ENCODE measurements around the gene OVAAL.

Gene OVAAL

DNA sequence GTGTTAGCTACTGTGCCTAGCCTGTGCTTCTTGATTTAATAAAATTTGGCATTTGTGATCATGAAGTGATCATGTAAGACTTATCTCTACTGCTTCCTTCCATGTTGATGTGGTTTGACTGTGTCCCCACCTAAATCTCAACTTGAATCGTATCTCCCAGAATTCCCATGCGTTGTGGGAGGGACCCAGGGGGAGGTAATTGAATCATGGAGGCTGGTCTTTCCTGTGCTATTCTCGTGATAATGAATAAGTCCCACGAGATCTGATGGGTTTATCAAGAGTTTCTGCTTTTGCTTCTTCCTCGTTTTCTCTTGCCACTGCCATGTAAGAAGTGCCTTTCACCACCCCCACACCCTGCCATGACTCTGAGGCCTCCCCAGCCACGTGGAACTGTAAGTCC, at the start of gene OVAAL:
Gene OVAAL, plus strand, starts transcription at position 301 of the 400 bp plus-strand sequence.
- no peak for DNase-seq (ENCODE audit: low read depth, low spot score)
- TF ChIP-seq, protein P1, sequence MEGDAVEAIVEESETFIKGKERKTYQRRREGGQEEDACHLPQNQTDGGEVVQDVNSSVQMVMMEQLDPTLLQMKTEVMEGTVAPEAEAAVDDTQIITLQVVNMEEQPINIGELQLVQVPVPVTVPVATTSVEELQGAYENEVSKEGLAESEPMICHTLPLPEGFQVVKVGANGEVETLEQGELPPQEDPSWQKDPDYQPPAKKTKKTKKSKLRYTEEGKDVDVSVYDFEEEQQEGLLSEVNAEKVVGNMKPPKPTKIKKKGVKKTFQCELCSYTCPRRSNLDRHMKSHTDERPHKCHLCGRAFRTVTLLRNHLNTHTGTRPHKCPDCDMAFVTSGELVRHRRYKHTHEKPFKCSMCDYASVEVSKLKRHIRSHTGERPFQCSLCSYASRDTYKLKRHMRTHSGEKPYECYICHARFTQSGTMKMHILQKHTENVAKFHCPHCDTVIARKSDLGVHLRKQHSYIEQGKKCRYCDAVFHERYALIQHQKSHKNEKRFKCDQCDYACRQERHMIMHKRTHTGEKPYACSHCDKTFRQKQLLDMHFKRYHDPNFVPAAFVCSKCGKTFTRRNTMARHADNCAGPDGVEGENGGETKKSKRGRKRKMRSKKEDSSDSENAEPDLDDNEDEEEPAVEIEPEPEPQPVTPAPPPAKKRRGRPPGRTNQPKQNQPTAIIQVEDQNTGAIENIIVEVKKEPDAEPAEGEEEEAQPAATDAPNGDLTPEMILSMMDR (IDR thresholded peaks at IDR 0.05; ENCODE audit: low read depth, low read length): no peak
- in situ Hi-C loops (cut with HindIII; ENCODE audit: low sequenced_read_pairs): no loop called here
- no peak within 1 kb of the TSS for H3K4me3 ChIP-seq (ENCODE audit: low read depth, low read length)

GRCh38 chr1:180510882-180511281, 47.9 kb upstream of the OVAAL start:
- no peak overlapping the region for H3K4me3 ChIP-seq (ENCODE audit: low read depth, low read length)
- in situ Hi-C loops (cut with HindIII; ENCODE audit: low sequenced_read_pairs): loop anchor here (25.0 kb wide), 1 partner anchor 351 kb away; no protein-coding TSS in a partner anchor
- no peak for DNase-seq (ENCODE audit: low read depth, low spot score)
- TF ChIP-seq, protein P1 (IDR thresholded peaks at IDR 0.05; ENCODE audit: low read depth, low read length): no peak

GRCh38 chr1:180513531-180513930, 45.2 kb upstream of the OVAAL start:
- no peak overlapping the region for H3K4me3 ChIP-seq (ENCODE audit: low read depth, low read length)
- in situ Hi-C loops (cut with HindIII; ENCODE audit: low sequenced_read_pairs): loop anchor here (25.0 kb wide), 1 partner anchor 349 kb away; no protein-coding TSS in a partner anchor
- DNase-seq (ENCODE audit: low read depth, low spot score): no peak
- TF ChIP-seq, protein P1 (IDR thresholded peaks at IDR 0.05; ENCODE audit: low read depth, low read length): no peak

GRCh38 chr1:180515364-180515763, 43.4 kb upstream of the OVAAL start:
- in situ Hi-C loops (cut with HindIII; ENCODE audit: low sequenced_read_pairs): loop anchor here (25.0 kb wide), 1 partner anchor 347 kb away; no protein-coding TSS in a partner anchor
- DNase-seq (ENCODE audit: low read depth, low spot score): no peak
- no peak overlapping the region for H3K4me3 ChIP-seq (ENCODE audit: low read depth, low read length)
- TF ChIP-seq, protein P1 (IDR thresholded peaks at IDR 0.05; ENCODE audit: low read depth, low read length): no peak

GRCh38 chr1:180515857-180516388, 42.8 kb upstream of the OVAAL start:
- in situ Hi-C loops (cut with HindIII; ENCODE audit: low sequenced_read_pairs): loop anchor here (25.0 kb wide), 1 partner anchor 346 kb away; no protein-coding TSS in a partner anchor
- peak; percentile 90 for DNase-seq (ENCODE audit: low read depth, low spot score)
- TF ChIP-seq, protein P1 (IDR thresholded peaks at IDR 0.05; ENCODE audit: low read depth, low read length): peak; percentile 75
- no peak overlapping the region for H3K4me3 ChIP-seq (ENCODE audit: low read depth, low read length)

DNA sequence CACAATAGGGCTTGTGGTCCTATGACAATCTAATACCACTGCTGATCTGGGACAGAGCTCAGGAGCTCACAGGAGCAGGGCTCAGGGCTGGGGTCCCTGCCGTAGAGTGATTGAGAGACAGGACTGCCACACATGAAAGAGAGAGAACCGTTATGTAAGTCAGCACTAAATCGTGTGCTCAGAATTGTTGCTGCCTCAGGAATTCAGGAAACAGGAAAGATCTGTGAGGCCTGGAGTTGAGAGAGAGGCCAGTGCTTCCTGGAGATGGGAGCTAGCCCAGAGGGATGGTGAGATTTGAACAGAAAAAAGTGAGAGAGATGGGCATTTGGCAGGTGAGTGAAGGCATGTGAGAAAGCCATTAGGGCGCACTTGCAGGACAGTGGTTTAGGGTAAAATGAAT, 38.9 kb upstream of the OVAAL start:
- no peak for DNase-seq (ENCODE audit: low read depth, low spot score)

More for the DNA sequence above, 38.9 kb upstream of the OVAAL start:
- H3K4me3 ChIP-seq (ENCODE audit: low read depth, low read length): no peak overlapping the region
- in situ Hi-C loops (cut with HindIII; ENCODE audit: low sequenced_read_pairs): loop anchor here (25.0 kb wide), 1 partner anchor 342 kb away; no protein-coding TSS in a partner anchor
- TF ChIP-seq, protein P1 (IDR thresholded peaks at IDR 0.05; ENCODE audit: low read depth, low read length): no peak

Data from astrocyte of the spinal cord (primary cell).